ENCODE measurements around the gene NEDD8.
A peak's percentile ranks its signal among the peaks of the same experiment; 100 is the strongest.

The NEDD8 gene

DNA sequence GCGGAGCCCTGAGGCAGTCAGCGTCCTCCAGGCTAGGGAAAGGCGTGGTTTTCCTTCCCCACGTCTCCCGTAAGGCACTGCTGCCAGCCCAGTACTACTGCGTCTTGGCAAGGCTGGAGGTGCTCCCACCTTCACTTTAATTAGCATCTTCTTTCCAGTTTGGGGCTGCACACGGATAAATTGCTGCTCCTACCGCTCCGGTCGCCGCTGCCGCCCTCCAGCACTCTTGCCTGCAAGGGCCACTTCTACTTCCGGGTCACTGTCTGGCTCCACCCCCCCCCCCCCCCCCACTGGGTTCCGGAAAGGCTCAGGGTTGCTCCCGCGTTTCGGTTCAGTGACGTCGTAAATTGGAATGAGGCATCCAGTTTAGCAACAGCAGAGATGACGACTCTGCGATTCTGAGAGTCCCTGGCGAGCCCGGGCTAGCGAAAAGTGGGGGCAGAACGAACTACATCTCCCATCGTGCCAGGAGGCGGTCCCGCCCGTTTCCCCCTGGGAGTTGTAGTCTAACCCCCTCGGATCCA lies at the start of gene NEDD8:
Gene NEDD8, minus strand, starts transcription at position 247 of the 524 bp plus-strand sequence. Its CDS starts 100 bp downstream, at position 147.
- DNase-seq: peak; percentile 46

DNA sequence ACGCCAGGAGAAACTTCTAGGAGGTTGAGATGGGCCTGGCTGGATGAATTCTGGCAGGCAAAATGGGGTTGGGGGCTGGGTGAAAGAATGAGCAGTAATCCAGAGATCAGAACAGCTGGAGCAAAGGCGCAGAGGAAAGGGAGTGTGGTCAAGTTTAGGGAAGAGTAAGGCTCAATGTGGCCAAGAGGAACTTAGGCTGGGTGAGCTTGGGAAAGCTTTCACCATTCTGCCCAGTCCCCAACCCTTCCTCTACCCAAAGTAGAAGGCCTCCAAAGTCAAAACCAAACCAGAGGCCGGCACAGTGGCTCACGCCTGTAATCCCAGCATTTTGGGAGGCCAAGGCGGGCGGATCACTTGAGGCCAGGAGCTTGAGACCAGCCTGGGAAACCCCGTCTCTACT lies 49.5 kb upstream of the NEDD8 start:
- DNase-seq: no peak

DNA sequence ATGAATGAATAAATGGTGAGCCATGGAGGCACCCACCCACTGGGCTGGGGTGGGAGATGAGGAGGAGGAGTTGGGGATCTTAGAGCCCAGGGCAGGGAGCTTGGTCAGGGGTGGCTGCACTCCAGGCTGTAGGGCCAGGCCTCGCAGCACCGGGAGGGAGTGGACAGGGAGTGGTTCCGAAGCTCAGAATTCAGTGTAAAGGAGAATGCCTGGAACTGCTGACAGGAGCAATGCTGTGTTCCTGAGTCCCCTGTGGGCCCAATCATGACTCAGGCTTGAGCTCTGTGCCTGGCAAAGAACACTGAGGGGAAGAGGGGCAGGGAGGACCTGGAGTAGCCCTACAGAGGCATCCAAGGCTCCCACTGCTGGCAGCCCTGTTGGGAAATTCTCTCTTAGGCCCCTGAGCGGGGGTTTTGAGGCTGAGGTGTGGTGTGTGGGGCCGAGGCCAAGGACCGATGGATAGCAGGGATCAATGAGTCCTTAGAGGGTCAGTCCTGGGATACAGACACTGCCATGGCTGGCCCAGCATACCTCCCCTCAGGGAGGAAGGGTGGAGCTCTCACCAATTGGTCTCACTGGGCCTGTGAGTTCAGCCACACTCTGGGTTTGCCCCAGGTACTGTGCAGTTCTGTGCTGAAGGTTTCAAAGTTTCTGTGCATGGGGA lies 48.8 kb upstream of the NEDD8 start:
- DNase-seq: no peak

DNA sequence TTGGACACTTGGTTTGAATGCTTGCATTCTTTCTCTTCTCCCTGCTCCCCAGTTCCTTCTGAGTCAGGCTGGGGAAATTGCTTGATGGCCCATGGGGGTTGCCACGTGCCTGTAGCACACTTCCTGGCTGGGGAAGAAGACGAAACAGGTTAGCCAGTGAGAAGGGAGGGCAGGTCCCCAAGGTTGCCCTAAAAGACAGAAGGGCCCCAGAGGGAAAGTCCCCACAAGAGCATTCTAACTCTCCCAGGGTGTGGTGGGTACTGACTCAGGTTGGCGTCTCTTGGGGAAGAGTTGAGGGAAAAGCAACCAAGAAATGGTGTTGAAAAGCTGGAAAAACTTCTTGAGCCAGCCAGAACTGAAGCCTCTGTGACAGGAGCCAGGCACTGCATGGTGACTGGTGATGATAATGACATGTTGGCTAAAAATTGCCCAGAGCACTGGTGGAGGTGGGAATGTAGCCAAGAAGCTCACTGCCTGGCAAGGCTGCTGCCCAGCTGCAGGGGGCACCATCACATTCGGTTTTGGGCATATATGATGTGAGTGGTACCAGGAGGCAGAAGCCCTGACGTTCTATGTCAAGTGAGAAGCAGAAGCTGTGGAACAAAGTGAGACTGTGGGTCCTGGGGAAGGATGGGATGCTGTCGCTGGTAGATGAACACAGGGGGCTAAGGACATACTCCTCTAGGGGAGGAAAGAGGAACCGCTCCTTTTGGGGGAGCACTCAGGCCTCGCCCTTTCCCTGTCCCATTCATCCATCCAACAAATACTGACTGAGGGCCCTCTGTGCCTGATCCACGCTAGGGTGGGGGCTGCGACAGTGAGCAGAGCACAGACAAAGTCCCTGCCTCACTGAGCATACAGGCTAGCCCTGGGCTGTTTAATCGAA lies 47.4 kb upstream of the NEDD8 start:
- no peak for DNase-seq

DNA sequence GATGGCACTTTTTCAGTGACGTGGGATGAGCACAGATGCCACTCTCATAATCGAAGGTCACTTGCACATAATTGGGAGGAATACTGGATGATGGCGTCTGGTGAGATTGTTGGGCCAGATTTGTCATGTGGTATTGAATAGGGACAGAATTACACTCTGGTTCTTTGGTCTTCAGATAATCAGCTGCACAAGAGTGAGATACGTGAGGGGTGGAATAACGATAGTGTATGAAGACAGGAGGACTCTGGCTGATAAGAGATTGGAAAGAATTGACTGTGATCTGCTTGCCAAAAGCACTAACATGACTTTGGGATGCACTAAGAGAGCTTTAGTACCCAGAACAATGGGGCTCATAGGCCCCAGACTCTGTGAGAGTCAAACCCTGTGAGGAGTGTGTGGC lies 46.3 kb upstream of the NEDD8 start:
- DNase-seq: no peak

DNA sequence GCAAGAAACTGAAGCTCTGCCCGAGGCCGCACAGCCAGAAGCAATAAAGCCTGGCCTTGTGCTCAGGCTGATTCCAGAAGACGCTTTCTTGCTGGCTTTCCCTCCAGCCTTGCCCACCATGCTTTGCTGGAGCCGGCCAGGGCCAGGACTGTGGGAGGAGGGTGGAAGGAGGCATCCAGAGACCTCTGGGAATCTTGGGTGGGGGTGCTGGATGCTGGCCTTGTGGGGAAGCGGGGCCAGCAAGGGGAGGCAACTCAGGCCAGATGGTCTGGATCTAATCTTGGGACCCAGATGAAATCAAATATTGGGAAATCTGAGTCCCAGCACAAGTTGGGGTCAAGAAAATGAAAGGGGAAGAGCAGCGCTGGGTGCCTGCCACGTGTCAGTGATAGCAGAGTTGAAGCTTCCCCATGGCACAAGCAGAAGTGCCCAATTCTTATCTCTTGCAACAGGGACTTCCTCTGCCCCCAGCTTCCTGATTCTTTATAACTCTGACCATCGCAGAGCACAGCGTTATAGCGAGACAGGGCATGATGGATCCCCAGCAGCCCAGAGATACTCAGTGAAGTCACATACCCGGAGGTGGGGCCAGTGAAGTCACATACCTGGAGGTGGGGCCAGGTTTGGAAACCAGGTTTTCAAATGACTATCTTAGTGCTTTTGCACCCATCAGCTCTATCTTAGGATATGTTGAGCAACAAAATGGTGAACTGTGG lies 45.6 kb upstream of the NEDD8 start:
- DNase-seq: no peak

DNA sequence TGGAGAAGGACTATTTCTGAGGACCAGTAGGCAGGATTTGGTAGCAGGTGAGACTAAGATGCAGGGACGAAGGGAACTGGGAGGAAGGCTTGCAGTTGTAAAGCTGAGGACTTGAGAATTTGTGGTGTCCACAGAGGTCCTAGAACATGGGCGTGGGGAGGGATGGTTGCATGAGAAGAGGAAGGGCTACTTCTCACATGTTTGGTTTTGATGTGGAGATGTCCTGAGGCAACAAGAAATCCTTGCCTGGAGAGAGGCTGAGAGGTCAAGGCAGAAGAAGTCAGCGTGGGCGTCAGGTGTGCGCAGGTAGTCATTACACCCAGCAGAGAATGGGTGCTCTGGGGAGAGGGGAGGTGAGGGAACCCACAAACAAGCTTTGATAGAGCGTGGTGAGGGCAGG lies 44.9 kb upstream of the NEDD8 start:
- no peak for DNase-seq

DNA sequence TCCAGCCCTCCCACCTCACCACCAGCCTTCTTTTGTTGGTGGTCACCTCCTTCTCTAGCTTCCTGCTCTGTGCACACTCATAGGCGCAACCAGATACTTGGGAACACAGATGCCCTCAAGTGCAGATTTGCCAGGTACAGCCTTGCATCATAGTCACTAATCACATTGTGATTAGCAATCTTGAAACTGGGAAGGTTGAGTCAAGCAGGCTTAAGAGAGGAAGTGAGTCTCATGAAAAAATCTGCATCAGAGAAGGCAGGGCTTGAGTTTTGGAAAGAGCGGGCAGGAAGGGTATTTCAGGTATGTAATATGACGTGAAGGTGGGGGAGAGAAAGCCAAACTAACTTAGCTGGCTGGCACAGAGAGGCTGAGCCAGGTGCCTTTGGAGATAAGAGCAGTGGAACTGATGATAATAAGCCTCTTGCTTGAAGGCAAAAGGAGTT lies 42.0 kb upstream of the NEDD8 start:
- DNase-seq: no peak

DNA sequence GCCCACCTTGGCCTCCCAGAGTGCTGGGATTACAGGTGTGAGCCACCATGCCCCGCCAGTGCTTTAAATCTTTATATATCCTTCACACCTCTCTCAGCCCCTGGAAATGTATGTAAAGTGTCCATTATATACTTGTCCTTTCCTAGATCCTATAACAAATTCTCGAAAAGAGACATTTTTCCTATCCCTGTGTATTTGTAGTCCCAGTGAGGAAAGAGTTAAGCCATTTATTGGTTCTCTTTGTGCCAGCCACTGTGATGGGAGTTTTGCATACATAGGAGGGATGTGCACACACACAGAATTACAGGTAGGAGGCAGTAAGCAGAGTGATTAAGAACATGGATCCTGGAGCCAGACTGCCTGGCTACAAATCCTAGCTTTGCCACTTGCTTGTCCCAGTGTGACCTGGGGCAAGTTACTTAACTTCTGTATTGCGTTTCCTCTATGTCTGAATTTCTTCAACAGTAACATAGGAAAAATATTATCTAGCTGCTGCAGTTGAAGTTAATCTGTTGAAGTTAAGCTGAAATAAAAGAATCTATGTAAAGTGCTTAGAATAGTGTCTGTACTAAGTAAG lies 41.3 kb upstream of the NEDD8 start:
- DNase-seq: no peak

DNA sequence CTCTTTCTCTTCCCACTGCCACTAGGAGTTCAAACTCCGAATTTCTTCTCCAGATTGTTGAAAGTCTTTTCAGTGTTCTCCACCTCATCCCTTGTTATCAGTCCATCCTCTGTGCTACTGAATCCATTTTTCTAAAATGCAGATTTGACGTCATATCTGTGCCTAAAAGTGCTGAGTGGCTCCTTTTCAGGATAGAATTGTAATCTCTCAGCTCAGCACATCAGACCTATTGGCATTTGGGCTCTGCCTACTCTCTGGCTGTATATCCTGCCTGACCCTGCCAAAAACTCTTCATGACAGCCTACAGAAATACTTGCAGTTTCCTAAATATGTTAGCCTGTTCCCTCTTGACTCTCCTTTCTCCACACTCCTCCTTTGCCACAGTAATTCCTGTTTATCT lies 40.3 kb upstream of the NEDD8 start:
- DNase-seq: no peak

DNA sequence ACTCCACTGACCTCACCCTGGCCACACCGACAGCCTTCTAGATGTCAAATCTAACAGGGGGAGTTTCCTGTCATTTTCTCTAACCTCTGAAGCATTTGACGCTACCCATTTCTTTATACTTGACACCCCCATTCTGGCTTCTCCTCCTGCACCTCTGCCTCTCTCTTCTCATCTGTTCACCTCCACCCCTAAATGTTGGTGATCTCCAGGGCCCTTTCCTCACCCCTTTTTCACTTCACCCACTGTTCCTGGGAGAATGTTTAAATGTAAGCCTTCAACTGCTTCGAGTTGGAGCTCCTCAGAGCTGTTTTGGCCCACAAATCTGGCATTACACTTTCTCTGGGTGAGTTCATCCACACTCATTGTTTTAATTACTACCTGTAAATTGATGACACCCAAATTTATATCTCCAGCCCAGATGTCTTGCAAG lies 39.7 kb upstream of the NEDD8 start:
- no peak for DNase-seq

DNA sequence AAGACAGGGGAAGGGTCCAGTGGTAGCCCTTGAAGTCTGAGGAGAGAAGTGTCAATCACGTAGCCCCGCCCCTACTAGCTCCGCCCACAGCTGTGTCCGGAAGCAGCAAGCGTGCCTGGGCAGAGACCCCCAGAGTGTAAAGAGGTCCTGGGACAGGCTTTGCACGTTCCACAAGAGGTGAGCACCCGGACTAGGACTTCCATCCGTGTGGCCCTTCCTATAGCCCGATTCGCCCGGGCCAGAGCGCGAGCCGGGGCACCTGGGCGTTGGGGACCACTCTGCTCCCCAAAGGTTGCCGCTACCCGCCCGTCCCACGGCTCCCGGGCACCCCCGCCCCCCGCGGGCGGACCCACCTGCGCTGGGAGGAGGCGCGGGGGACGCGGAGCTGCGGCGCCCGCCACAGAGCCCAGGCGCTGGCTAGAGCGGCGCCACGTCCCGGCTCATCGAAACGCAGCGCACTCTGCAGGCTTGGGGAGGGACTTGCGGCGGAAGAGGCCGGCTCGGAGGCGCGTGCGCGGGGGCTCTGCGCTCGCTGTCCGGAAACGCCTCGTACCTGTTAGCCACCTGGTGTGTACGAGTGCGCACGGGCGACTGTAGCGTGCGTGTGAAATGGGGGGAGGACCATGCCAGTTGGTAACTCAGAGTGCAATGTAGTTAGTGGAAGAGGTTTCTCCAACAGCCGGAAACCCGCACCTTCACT lies 39.1 kb upstream of the NEDD8 start, which contains the start of gene RABGGTA:
Gene RABGGTA, minus strand, starts transcription at position 464 of the 700 bp plus-strand sequence. CDS start 482 bp downstream, outside the sequence.
- peak; percentile 57 for DNase-seq

DNA sequence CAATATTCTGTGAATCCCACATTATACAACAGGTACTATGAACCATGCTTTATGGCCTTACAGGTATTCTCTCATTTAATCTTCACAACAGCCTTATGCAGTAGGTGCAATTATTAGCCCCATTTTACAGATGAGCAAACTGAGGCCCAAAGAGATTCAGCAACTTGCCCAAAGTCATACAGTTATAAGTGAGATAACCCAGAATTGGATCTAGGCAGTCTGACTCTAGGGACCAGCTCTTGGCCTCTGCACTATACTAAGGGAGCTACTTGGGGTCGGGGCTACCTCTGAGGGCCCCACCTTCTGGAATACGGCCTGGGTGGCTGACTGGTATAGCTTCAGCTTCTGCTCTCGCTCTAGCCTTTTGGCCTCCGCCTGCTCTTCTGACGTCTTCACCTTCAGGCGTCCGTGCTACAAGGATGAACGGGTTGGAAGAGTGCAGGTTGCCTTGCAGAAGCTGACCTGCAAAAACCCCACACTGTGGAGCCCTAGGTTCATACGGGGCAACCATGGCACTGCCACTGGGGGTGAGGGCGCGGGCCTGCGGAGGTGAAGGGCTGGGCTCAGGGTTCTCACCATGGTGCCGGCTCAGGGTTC lies 38.5 kb upstream of the NEDD8 start:
- DNase-seq: no peak

DNA sequence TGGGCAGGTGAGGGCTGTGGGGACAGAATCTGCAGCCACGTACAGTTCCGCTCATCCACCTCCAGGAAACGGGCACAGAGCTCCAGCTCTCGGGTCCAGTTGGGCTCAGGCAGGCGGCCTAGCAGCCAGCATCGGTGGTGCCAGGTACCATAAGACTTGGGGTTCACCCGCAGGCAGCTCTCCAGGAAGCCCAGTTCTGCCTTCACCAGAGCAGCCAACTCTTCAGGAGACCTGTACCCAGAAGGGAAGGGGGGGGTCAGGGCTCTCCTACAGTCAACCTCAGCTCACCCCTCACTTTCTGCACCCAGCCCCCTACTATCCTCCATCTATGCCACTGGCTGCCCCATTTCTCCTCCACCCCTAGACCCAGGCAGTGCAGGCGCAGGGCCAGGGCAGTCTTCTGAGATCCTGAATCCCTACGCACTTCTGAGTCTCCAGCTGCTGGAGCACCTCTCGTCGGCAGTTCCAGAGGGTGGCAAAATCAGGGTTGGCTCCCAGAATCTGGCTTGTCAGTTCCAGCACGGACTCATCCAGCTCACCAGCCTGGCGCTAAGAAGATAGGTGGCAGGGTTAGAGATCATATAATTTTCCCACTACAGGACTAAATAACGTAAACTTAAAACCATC lies 37.9 kb upstream of the NEDD8 start:
- DNase-seq: no peak

DNA sequence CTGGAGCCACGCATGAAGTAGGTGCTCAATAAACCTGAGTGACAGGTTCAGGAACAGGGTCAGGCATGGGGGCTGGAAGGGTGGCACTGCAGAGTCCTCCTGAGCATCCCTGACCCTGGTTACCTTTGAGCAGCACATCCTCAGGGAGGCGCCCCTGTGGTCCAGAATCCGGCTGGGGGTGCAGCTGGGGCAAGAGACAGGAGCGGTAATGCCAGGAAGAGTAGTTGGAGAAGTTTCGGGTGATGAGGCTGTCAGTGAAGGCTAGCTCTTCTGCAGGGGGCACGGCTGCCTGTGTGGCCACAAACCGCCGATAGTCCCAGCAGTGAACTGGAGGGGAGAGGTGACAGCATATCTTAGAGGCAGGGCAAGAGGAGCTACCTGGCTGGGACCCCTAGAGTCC lies 37.2 kb upstream of the NEDD8 start:
- DNase-seq: no peak

DNA sequence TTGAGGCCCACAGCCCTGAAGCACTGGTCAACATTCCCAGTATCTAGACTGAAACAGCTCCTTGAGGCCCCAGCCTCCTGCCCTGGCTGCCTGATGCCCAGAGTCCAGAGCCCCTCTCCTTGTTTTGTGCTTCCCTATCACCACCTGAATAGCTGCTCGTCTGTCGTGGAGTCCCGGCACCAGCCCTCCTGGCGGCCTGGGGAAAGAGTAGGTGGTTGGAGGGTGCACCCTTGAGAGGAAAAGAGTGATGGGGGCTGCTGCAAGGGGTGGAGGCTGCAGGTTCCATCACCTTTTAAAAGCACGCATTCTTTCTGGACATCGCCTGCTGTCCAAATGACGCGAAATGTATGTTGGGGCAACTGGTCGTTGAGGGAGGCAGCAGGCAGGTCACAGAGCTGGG lies 36.1 kb upstream of the NEDD8 start:
- no peak for DNase-seq

DNA sequence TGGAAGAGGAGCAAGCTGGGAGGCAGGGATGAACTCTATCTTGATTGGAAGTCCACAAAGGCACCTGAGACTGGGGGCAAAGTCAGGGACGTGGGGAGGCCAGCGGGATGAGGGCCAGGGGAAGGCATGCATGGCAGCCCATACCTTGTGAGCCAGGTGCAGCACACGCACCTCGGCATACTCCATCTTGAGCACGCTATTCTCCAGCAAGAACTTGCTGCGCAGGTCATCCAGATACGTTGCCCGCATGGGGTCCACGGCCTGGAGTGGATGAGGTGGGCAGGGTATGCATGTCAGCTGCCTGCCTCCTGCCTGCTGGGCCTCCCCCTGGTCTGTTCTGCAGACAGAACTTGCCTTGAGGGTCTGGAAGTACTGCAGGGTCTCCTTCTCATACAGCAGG lies 35.3 kb upstream of the NEDD8 start:
- DNase-seq: no peak

DNA sequence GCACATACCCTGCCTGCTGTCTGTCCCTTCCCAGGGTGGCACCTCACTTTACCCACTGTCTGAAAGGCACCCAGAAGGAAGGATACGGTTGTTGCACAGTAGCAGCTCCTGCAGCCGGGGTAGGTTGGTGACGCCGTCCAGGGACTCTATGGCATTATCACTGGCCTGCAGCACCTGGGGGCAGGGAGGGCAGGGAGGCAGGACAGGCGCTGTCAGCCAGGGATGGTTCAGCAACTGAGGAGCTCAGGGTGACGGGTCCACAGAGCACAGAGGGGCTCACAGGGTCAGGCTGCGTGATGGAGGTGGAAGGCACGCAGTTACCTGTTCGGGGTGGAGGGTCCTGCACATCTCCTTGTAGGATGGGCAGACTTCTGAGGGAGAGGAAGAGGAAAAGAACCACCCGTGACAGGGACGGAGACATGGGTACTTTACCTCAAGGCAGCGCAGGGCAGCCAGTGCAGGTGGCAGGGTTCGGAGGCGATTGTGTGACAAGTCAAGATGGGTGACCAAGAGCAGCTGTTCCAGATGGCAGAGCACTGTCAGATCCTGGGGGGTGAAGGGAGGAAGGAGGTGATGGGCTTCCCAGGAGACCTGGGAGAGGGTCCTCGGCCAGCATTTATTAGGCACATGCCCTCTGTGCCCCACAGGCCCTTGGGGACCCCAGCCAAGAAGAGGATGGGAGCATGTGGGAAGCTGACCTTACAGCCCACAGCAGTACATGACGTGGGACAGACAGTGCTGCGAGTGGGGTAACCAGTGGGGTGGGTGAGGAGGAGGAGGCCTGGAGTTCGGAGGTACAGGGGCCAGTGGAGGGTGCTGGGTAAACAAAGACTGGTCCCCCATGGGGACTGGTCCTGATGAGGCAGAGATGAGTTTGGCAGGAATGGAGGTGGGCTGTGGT lies 34.4 kb upstream of the NEDD8 start:
- DNase-seq: no peak

DNA sequence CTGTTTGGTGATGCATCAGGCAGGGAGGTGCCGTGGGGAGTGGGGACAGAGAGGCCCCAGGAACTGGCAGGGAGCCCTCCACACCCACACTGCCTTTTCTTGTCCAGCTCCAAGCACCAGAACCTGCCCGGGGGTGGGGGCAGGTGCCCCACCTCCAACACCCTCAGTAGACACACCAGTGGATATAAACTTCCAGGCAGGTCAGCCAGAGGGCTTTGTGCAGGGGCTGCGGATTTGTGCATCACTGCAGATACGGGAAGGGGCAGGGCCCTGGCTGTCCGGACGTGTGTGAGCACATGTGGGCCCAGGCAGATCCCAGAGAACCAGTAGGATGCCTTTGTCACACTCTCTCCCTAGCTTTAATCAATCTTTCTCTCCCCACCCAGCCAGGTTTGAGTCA lies 32.1 kb upstream of the NEDD8 start:
- no peak for DNase-seq

DNA sequence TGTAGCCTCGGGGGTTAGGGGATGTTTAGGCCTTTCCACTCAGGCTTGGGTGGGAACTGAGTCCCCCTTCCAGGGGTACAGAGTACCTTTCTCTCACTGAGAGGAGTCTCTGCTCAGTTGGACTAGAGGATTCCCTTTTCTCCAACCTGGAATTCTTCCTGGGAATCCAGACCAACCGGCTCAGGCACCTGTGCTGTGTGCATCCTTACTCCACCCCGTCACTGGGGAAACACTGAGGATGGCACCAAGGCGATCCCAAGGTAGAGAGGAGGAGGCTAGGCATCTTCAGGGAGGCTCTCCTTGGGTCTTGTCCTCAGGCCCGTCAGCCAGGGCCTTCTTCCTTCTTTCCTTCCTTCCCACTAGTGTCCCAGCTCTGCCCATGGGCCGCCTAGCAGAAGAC lies 31.7 kb upstream of the NEDD8 start:
- DNase-seq: no peak

Measured in NCI-H1436 treated with DMSO at 0.1 percent for 48 hours (cell line).